BLaER1 treated with 17β-estradiol and CSF1 and Interleukin-3, amounts not matched to agents 10 nM and 100 nM (cell line): ENCODE data around the gene PRR3.
"Not testable (repeated sequence)": the region's sequence is repeated elsewhere in the genome, so short reads cannot be mapped to it uniquely, and the experiment has no call there.

ENCODE experiments used
- H3K27ac ChIP-seq, 11 experiments: shearing (Covaris generic); formaldehyde crosslinking; 2 replicates each; pipeline ENCODE4 v1.8.1; 2022
- H3K27me3 ChIP-seq, 11 experiments: shearing (Covaris generic); formaldehyde crosslinking; 2 replicates each; pipeline ENCODE4 v1.8.1; 2022
- H3K36me3 ChIP-seq, 11 experiments: shearing (Covaris generic); formaldehyde crosslinking; 2 replicates each; pipeline ENCODE4 v1.8.1; 2022
- H3K4me1 ChIP-seq, 10 experiments: shearing (Covaris generic); formaldehyde crosslinking; 2 replicates each; pipeline ENCODE4 v1.8.1; 2022
- H3K4me2 ChIP-seq, 11 experiments: shearing (Covaris generic); formaldehyde crosslinking; 2 replicates each; pipeline ENCODE4 v1.8.1; 2022
- H3K4me3 ChIP-seq, 10 experiments: shearing (Covaris generic); formaldehyde crosslinking; 2 replicates each; pipeline ENCODE4 v1.8.1; 2022
- H3K9ac ChIP-seq, 11 experiments: shearing (Covaris generic); formaldehyde crosslinking; 2 replicates each; pipeline ENCODE4 v1.8.1; 2022
- H3K9me3 ChIP-seq, 11 experiments: shearing (Covaris generic); formaldehyde crosslinking; replicated peaks in 1 of 11; 2 replicates each; pipeline ENCODE4 v1.8.1; 2022
- H4K20me1 ChIP-seq, 11 experiments: shearing (Covaris generic); formaldehyde crosslinking; 2 replicates each; pipeline ENCODE4 v1.8.1; 2022
- Cebpa-rat ChIP-seq, 11 experiments: shearing (Covaris generic); IDR thresholded peaks; 2 replicates each; pipeline ENCODE4 v1.8.1; 2022

The PRR3 gene

DNA sequence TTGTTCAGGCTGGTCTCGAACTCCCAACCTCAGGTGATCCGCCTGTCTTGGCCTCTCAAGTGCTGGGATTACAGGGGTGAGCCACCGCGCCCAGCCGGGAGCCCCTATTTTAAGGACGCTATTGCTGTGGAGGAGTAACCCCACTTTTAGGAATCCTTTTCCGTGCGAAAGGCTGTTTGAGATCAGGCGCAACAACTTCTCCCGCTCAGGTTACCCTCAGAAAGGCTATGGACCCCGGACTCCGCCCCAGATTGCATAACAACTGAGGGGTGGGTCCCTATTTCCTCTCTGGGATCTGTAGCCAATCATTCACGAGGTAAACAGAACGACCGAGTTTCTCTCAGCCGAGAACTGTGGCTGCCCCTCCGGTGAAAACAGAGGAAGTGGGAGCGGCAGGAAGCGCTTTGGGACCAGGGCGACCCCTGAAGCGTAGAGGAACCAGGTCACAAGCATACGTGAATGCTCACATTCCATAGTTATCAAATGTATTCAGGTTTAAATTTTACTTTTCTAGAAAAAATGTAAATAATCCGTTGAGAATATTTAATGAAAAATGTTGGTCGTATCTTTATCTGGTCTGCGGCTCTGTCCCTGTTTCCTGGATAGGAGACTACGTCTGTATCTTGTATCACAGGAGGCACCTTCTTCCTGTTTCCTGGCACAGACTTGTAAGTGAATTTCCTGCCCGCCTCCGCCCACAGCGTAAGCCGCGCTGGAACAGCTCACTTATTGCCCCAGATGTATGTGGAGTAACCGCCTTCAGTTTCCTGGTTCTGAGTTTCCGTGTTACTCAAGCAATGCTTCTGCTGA, 40.9 kb upstream of the PRR3 start:
- peak overlapping the region; percentile 68 to 96 (median 85) for H3K4me2 ChIP-seq
- H3K36me3 ChIP-seq: peaks cover 0 to 27% (median 8%) of the 10 kb centered on the region in 11 experiments; a peak in 9 of 22 replicates
- peak; percentile 70 to 97 (median 89); a peak in 20 of 22 replicates for TF ChIP-seq Cebpa-rat (IDR thresholded peaks at IDR 0.05)

GRCh38 chr6:30516754-30517076, 40.4 kb upstream of the PRR3 start:
- H4K20me1 ChIP-seq, H3K27me3 ChIP-seq: not testable (repeated sequence)
- TF ChIP-seq Cebpa-rat (IDR thresholded peaks at IDR 0.05): peak in 7 of 11 experiments; percentile 5 to 55 (median 21); a peak in 11 of 22 replicates
- H3K9me3 ChIP-seq: peaks cover 27 to 63% (median 57%) of the 10 kb centered on the region in 11 experiments
- peaks cover 0 to 27% (median 8%) of the 10 kb centered on the region in 11 experiments; a peak in 9 of 22 replicates for H3K36me3 ChIP-seq
- H3K4me1 ChIP-seq: peaks cover 51 to 78% (median 60%) of the 10 kb centered on the region in 10 experiments
- H3K4me2 ChIP-seq: peak overlapping the region; percentile 19 to 96 (median 64); a peak in 18 of 22 replicates
- H3K4me3 ChIP-seq: peak overlapping the region in 4 of 10 experiments; percentile 18 to 56 (median 50); a peak in 7 of 20 replicates
- peak overlapping the region; percentile 84 to 95 (median 88); a peak in 21 of 22 replicates for H3K9ac ChIP-seq
- peak overlapping the region; percentile 95 to 100 (median 99) for H3K27ac ChIP-seq

More for the DNA sequence above, 40.9 kb upstream of the PRR3 start:
- Histone ChIP-seq H3K27me3 (no peaks in the 10 kb centered on the region), H3K9me3 (peaks cover 27 to 58% (median 52%) of the 10 kb centered on the region in 11 experiments), H4K20me1 (no peaks in the 10 kb centered on the region), H3K4me3 (peak overlapping the region; percentile 44 to 70 (median 56); a peak in 19 of 20 replicates), H3K4me1 (peaks cover 56 to 78% (median 66%) of the 10 kb centered on the region in 10 experiments), H3K9ac (peak overlapping the region; percentile 84 to 95 (median 88)), H3K27ac (peak overlapping the region; percentile 95 to 100 (median 99))

DNA sequence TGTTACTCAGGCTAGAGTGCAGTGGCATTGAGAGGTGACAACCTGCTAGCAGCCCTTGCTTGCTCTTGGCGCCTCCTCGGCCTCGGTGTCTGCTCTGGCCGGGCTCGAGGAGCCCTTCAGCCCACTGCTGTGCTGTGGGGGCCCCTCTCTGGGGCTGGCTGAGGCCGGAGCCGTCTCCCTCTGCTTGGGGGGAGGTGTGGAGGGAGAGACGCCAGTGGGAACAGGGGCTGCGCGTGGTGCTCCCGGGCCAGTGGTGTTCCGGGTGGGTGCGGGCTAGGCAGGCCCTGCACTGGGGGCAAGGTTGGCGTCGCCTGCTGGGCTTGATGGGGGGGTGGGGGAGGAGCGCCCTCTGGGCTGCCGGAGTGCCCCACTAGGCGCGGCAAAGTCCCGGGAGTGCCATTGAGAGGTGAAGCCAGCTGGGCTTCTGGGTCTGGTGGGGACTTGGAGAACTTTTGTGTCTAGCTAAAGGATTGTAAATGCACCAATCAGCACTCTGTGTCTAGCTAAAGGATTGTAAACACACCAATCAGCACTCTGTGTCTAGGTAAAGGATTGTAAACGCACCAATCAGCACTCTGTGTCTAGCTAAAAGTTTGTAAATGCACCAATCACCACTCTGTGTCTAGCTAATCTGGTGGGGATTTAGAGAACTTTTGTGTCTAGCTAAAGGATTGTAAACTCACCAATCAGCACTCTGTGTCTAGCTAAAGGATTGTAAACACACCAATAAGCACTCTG, 39.2 kb upstream of the PRR3 start:
- Histone ChIP-seq H3K27ac (peak overlapping the region; percentile 95 to 100 (median 99)), H3K36me3 (peaks cover 0 to 27% (median 8%) of the 10 kb centered on the region in 11 experiments; a peak in 9 of 22 replicates), H3K4me1 (peaks cover 38 to 78% (median 49%) of the 10 kb centered on the region in 10 experiments), H3K4me3 (peak overlapping the region in 8 of 10 experiments; percentile 3 to 56 (median 20); a peak in 10 of 20 replicates), H3K4me2 (peak overlapping the region; percentile 19 to 96 (median 64); a peak in 20 of 22 replicates), H3K9me3 (peaks cover 27 to 75% (median 66%) of the 10 kb centered on the region in 11 experiments), H3K9ac (peak overlapping the region in 10 of 11 experiments; percentile 84 to 94 (median 88); a peak in 19 of 22 replicates)
- H4K20me1 ChIP-seq, H3K27me3 ChIP-seq: not testable (repeated sequence)

DNA sequence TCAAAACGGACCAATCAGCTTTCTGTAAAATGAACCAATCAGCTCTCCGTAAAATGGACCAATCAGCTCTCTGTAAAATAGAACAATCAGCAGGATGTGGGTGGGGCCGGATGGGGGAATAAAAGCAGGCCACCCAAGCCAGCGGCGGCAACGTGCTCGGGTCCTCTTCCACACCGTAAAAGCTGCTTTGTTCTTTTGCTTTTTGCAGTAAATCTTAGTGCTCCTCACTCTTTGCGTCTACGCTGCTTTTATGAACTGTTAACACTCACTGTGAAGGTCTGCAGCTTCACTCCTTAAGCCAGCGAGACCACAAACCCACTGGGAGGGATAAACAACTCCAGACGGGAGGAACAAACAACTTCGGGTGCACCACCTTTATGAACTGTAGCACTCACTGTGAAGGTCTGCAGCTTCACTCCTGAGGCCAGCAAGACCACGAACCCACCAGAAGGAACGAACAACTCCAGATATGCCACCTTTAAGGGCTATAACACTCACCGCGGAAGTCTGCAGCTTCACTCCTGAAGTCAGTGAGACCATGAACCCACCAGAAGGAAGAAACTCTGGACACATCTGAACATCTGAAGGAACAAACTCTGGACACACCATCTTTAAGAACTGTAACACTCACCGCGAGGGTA, 38.5 kb upstream of the PRR3 start:
- H3K4me2 ChIP-seq: peak overlapping the region in 4 of 11 experiments; percentile 1 to 35 (median 21); a peak in 2 of 22 replicates
- peak overlapping the region in 2 of 11 experiments; percentile 87 to 94; a peak in 6 of 22 replicates for H3K9ac ChIP-seq
- H3K4me1 ChIP-seq: peaks cover 31 to 77% (median 44%) of the 10 kb centered on the region in 10 experiments
- H3K27ac ChIP-seq: peak overlapping the region in 10 of 11 experiments; percentile 95 to 100 (median 99); a peak in 20 of 22 replicates
- H4K20me1 ChIP-seq, H3K27me3 ChIP-seq: not testable (repeated sequence)
- peaks cover 27 to 77% (median 70%) of the 10 kb centered on the region in 11 experiments for H3K9me3 ChIP-seq
- H3K36me3 ChIP-seq: peaks cover 0 to 27% (median 8%) of the 10 kb centered on the region in 11 experiments; a peak in 9 of 22 replicates
- peak overlapping the region in 5 of 10 experiments; percentile 22 to 28 (median 25); a peak in 5 of 20 replicates for H3K4me3 ChIP-seq

GRCh38 chr6:30520522-30520921, 36.6 kb upstream of the PRR3 start:
- Histone ChIP-seq H3K4me3 (peak overlapping the region in 1 of 10 experiments; percentile 28; a peak in 1 of 20 replicates), H4K20me1 (no peaks in the 10 kb centered on the region), H3K36me3 (peaks cover 0 to 27% (median 8%) of the 10 kb centered on the region in 11 experiments; a peak in 9 of 22 replicates), H3K27ac (peak overlapping the region in 10 of 11 experiments; percentile 95 to 100 (median 99); a peak in 17 of 22 replicates), H3K9ac (no peak overlapping the region), H3K4me2 (peak overlapping the region in 2 of 11 experiments; percentile 10 to 19; a peak in 2 of 22 replicates), H3K4me1 (peaks cover 14 to 76% (median 30%) of the 10 kb centered on the region in 10 experiments), H3K27me3 (no peaks in the 10 kb centered on the region), H3K9me3 (peaks cover 27 to 73% (median 67%) of the 10 kb centered on the region in 11 experiments)
- TF ChIP-seq Cebpa-rat (IDR thresholded peaks at IDR 0.05): no peak

GRCh38 chr6:30521082-30521481, 36.0 kb upstream of the PRR3 start:
- Histone ChIP-seq H3K27ac (peak overlapping the region in 6 of 11 experiments; percentile 96 to 100 (median 99); a peak in 5 of 22 replicates), H3K4me2 (peak overlapping the region in 2 of 11 experiments; percentile 14 to 36; a peak in 1 of 22 replicates), H3K4me1 (peaks cover 10 to 74% (median 26%) of the 10 kb centered on the region in 10 experiments; a peak in 19 of 20 replicates), H3K9me3 (peaks cover 27 to 75% (median 70%) of the 10 kb centered on the region in 11 experiments), H3K36me3 (peaks cover 0 to 27% (median 8%) of the 10 kb centered on the region in 11 experiments; a peak in 9 of 22 replicates)
- H3K9ac ChIP-seq, H4K20me1 ChIP-seq, H3K27me3 ChIP-seq, H3K4me3 ChIP-seq: not testable (repeated sequence)

GRCh38 chr6:30521952-30522351, 35.1 kb upstream of the PRR3 start:
- peaks cover 10 to 74% (median 24%) of the 10 kb centered on the region in 10 experiments for H3K4me1 ChIP-seq
- H3K4me3 ChIP-seq: not testable (repeated sequence)
- peak overlapping the region in 2 of 11 experiments; percentile 17 to 32; a peak in 2 of 22 replicates for H3K27ac ChIP-seq

DNA sequence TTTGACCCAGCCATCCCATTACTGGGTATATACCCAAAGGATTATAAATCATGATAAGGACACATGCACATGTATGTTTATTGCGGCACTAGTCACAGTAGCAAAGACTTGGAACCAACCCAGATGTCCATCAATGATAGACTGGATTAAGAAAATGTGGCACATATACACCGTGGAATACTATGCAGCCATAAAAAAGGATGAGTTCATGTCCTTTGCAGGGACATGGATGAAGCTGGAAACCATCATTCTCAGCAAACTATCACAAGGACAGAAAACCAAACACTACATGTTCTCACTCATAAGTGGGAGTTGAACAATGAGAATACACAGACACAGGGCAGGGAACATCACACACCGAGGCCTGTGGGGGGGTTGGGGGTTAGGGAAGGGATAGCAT, 30.7 kb upstream of the PRR3 start:
- H4K20me1 ChIP-seq, H3K9ac ChIP-seq, H3K4me3 ChIP-seq, H3K27me3 ChIP-seq, H3K36me3 ChIP-seq: not testable (repeated sequence)
- peaks cover 0 to 49% (median 39%) of the 10 kb centered on the region in 11 experiments; a peak in 16 of 22 replicates for H3K9me3 ChIP-seq
- peak overlapping the region in 10 of 11 experiments; percentile 80 to 90 (median 84); a peak in 18 of 22 replicates for H3K27ac ChIP-seq
- H3K4me2 ChIP-seq: peak overlapping the region in 2 of 11 experiments; percentile 57 to 75; a peak in 2 of 22 replicates
- H3K4me1 ChIP-seq: peaks cover 19 to 89% (median 48%) of the 10 kb centered on the region in 10 experiments

More at GRCh38 chr6:30521952-30522351, 35.1 kb upstream of the PRR3 start:
- Histone ChIP-seq H3K9me3 (peaks cover 27 to 81% (median 75%) of the 10 kb centered on the region in 11 experiments), H3K4me2 (peak overlapping the region in 4 of 11 experiments; percentile 11 to 47 (median 34); a peak in 3 of 22 replicates), H3K36me3 (peaks cover 0 to 27% (median 8%) of the 10 kb centered on the region in 11 experiments; a peak in 9 of 22 replicates)
- not testable (repeated sequence) for H3K27me3 ChIP-seq, H3K9ac ChIP-seq, H4K20me1 ChIP-seq

DNA sequence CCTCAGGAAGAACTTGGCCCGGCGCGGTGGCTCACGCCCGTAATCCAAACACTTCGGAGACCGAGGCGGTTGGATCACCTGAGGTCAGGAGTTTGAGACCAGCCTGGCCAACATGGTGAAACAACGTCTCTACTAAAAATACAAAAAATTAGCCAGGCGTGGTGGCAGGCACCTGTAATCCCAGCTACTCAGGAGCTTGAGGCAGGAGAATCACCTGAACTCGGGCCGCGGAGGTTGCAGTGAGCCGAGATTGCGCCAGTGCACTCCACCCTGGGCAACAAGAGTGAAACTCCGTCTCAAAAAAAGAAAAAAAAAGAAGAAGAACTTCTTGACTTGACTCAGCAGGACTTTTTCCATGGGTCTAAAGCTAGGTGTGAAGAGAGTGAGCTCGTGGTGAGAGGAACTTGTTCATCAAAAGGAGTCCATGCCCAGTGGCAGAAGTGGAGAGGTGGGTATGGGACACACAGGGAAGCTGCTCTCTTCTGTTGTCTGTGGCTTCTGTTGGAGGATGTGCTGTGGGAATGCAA, 27.7 kb upstream of the PRR3 start:
- not testable (repeated sequence) for H4K20me1 ChIP-seq, H3K27me3 ChIP-seq, H3K36me3 ChIP-seq, H3K4me3 ChIP-seq
- H3K9ac ChIP-seq: peak overlapping the region in 7 of 11 experiments; percentile 9 to 72 (median 33); a peak in 10 of 22 replicates
- H3K27ac ChIP-seq: peak overlapping the region; percentile 80 to 90 (median 84); a peak in 21 of 22 replicates
- H3K9me3 ChIP-seq: peaks cover 0 to 31% (median 20%) of the 10 kb centered on the region in 11 experiments; a peak in 13 of 22 replicates
- peak overlapping the region in 9 of 11 experiments; percentile 13 to 85 (median 50); a peak in 17 of 22 replicates for H3K4me2 ChIP-seq
- H3K4me1 ChIP-seq: peaks cover 36 to 82% (median 67%) of the 10 kb centered on the region in 10 experiments
